ENCODE measurements around the gene MALT1. TPM values are rescaled to one million over a fixed set of nuclear protein-coding genes. Genes with fewer than 3 reads are reported as not detected.
A peak's percentile ranks its signal among the peaks of the same experiment; 100 is the strongest.

Gene MALT1
- total and polyA plus RNA-seq, 2 donors (not counting 1 experiment from before 2014, with no cell fraction given), result 42.4 to 81.2 TPM

DNA sequence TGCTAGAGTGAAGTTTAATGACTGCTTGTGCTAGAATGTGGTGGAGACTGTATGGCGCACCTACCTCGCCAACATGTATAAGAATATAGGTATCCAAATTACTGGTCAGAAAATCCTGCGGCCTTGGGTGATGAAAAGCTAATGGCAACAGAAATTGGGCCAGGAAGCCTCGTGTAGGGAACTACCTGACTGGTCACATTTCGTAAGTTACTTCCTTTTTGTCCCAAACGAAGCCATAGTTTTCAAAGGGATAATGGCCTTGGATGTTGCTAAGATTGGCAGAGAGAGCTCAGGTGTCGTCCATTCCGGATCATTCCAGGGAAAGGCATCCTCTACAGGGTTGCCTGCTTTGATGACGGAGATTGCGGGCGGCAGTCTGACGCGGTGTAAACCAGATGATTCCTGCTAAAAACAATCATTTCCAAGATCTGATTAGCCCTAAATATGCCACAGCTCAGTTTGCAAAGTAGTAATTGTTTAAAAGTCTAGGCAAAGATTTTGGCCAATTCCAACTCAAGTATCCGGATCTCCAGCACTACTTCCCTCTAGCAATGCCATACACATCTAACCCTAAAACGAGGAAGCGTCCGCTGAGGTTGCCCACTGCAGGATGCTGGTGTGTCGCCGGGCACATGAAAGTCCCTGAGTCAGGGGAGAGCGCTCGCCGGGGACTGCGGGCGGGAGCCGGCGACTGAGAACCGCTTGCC is 708 bp upstream of the MALT1 start:
- Histone ChIP-seq H3K9me3 (ENCODE audit: control extremely low read depth in 1 of 3, control insufficient read depth in 2 of 3, insufficient read depth in 1 of 3, low read length in 2 of 3) (no peaks in the 10 kb centered on the region), H4K20me1 (ENCODE audit: control insufficient read depth, insufficient read depth, low read length, poor library complexity, severe bottlenecking) (peaks cover 28% of the 10 kb centered on the region), H3K27ac (ENCODE audit: low read length in 2 of 2) (peak overlapping the region; percentile 71 to 73), H3K4me1 (ENCODE audit: control insufficient read depth in 2 of 2, insufficient read depth in 2 of 2, low read length in 2 of 2) (peaks cover 43 to 47% of the 10 kb centered on the region in 2 donors), H3K4me2 (replicated peaks; ENCODE audit: low read depth, low read length, poor library complexity, severe bottlenecking) (peak overlapping the region; percentile 86), H3K79me2 (ENCODE audit: control insufficient read depth, insufficient read depth, low read length) (peaks cover 68% of the 10 kb centered on the region), H3K9ac (ENCODE audit: low read length) (peak overlapping the region; percentile 81), H3K36me3 (replicated peaks in 1 of 2; ENCODE audit: control extremely low read depth in 1 of 2, control insufficient read depth in 1 of 2, extremely low read depth in 1 of 2, insufficient read depth in 2 of 2, low read length in 1 of 2) (peaks cover 7 to 21% of the 10 kb centered on the region in 2 experiments), H3K4me3 (ENCODE audit: control extremely low read depth in 1 of 5, extremely low read depth in 1 of 5, insufficient read depth in 1 of 5, low read depth in 2 of 5, low read length in 4 of 5) (peak overlapping the region; percentile 51 to 87 (median 54)), H3K27me3 (replicated peaks in 1 of 4; ENCODE audit: control extremely low read depth in 1 of 4, control insufficient read depth in 3 of 4, insufficient read depth in 4 of 4, low read length in 3 of 4) (no peaks in the 10 kb centered on the region), H2AFZ (ENCODE audit: insufficient read depth, low read depth, low read length, poor library complexity, severe bottlenecking) (peak overlapping the region; percentile 78)
- WGBS (ENCODE audit: insufficient coverage), result 4% methylated on average over 20 of the region's 27 CpGs
- Mint-ChIP-seq H3K27ac (peak overlapping the region; percentile 95), H3K27me3 (no peaks in the 10 kb centered on the region), H3K9me3 (ENCODE audit: insufficient read depth) (no peaks in the 10 kb centered on the region), H3K4me1 (peaks cover 61% of the 10 kb centered on the region), H3K4me3 (peak overlapping the region; percentile 97)
- ATAC-seq (ENCODE audit: low read depth), result no peak
- intact Hi-C loops (cut with micrococcal nuclease), result loop anchor here (1.0 to 5.0 kb wide), 7 partner anchors 12 to 689 kb away; partner anchors contain the start of gene LMAN1
- DNase-seq, result no peak
- CTCF ChIA-PET, result interaction anchor here (1.0 to 3.6 kb wide), 15 partner anchors 10 to 388 kb away, joined by 3 to 61 read pairs (median 8); no protein-coding TSS in a partner anchor
- POLR2A ChIA-PET, result interaction anchor here (0.8 to 3.6 kb wide), 10 partner anchors 8 to 137 kb away, joined by 3 to 33 read pairs (median 4); no protein-coding TSS in a partner anchor
- no peak for TF ChIP-seq EZH2 (IDR thresholded peaks at IDR 0.05; ENCODE audit: borderline replicate concordance, insufficient read depth, low read depth, low read length, poor library complexity, severe bottlenecking)

DNA sequence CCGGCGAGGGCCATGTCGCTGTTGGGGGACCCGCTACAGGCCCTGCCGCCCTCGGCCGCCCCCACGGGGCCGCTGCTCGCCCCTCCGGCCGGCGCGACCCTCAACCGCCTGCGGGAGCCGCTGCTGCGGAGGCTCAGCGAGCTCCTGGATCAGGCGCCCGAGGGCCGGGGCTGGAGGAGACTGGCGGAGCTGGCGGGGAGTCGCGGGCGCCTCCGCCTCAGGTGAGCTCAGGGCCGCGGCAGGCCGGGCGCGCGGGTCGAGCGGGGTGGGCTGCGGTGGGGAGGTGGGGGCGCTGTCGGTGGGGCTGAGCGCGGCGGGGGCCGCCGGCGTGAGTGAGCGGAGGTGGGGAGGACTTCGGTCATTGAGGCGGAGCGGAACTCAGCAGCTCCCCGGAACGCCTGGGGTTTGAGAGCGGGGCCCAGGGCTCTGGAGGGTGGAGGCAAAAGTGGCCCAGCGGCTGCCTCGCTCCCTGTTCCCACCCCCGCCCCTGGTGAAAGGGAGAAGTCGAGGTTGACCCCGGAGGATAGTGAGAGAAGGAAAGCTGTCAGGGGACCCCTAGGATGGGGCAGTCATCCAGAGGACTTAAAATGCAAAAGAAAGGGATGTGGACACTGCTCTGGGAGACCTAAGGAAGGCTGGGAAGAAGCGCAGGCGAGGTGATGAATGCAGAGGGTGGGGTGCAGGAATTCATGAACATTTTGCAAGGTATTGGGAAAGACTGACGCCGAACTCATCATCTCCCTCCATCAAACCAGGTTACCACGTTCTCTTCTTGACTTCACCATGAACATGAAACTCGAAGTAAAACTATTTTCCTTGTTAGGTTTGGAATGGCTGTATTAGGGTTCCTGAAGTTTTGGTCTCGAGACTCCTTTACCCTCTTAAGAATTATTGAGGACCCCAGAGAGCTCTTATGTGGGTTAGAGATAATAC is 633 bp downstream of the MALT1 start:
- Mint-ChIP-seq H3K27ac (peak overlapping the region; percentile 97), H3K4me3 (peak overlapping the region; percentile 96), H3K27me3 (no peaks in the 10 kb centered on the region), H3K4me1 (peaks cover 64% of the 10 kb centered on the region), H3K9me3 (ENCODE audit: insufficient read depth) (no peaks in the 10 kb centered on the region)
- peaks cover 38% of the 10 kb centered on the region for H4K20me1 ChIP-seq (ENCODE audit: control insufficient read depth, insufficient read depth, low read length, poor library complexity, severe bottlenecking)
- no peak for TF ChIP-seq EZH2 (IDR thresholded peaks at IDR 0.05; ENCODE audit: borderline replicate concordance, insufficient read depth, low read depth, low read length, poor library complexity, severe bottlenecking)
- TF ChIP-seq, protein P1, sequence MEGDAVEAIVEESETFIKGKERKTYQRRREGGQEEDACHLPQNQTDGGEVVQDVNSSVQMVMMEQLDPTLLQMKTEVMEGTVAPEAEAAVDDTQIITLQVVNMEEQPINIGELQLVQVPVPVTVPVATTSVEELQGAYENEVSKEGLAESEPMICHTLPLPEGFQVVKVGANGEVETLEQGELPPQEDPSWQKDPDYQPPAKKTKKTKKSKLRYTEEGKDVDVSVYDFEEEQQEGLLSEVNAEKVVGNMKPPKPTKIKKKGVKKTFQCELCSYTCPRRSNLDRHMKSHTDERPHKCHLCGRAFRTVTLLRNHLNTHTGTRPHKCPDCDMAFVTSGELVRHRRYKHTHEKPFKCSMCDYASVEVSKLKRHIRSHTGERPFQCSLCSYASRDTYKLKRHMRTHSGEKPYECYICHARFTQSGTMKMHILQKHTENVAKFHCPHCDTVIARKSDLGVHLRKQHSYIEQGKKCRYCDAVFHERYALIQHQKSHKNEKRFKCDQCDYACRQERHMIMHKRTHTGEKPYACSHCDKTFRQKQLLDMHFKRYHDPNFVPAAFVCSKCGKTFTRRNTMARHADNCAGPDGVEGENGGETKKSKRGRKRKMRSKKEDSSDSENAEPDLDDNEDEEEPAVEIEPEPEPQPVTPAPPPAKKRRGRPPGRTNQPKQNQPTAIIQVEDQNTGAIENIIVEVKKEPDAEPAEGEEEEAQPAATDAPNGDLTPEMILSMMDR (IDR thresholded peaks at IDR 0.05), result no peak
- H3K4me1 ChIP-seq (ENCODE audit: control insufficient read depth in 2 of 2, insufficient read depth in 2 of 2, low read length in 2 of 2), result peaks cover 49 to 51% of the 10 kb centered on the region in 2 donors
- ChIA-PET POLR2A (interaction anchor here (0.6 to 3.6 kb wide), 14 partner anchors 9 to 408 kb away, joined by 3 to 33 read pairs (median 4); no protein-coding TSS in a partner anchor), CTCF (interaction anchor here (0.7 to 3.6 kb wide), 21 partner anchors 8 to 387 kb away, joined by 3 to 61 read pairs (median 5); no protein-coding TSS in a partner anchor)
- peak overlapping the region; percentile 67 to 88 for H3K27ac ChIP-seq (ENCODE audit: low read length in 2 of 2)
- H3K4me2 ChIP-seq (replicated peaks; ENCODE audit: low read depth, low read length, poor library complexity, severe bottlenecking), result peak overlapping the region; percentile 86
- no peaks in the 10 kb centered on the region for H3K27me3 ChIP-seq (replicated peaks in 1 of 4; ENCODE audit: control extremely low read depth in 1 of 4, control insufficient read depth in 3 of 4, insufficient read depth in 4 of 4, low read length in 3 of 4)
- WGBS (ENCODE audit: insufficient coverage), result under 1% methylated on average over 57 of the region's 64 CpGs
- ATAC-seq (ENCODE audit: low read depth) (peak; percentile 25), DNase-seq (no peak)
- H2AFZ ChIP-seq (ENCODE audit: insufficient read depth, low read depth, low read length, poor library complexity, severe bottlenecking), result peak overlapping the region; percentile 78
- H3K9ac ChIP-seq (ENCODE audit: low read length), result peak overlapping the region; percentile 81
- H3K4me3 ChIP-seq (ENCODE audit: control extremely low read depth in 1 of 5, extremely low read depth in 1 of 5, insufficient read depth in 1 of 5, low read depth in 2 of 5, low read length in 4 of 5), result peak overlapping the region; percentile 84 to 92 (median 87)
- intact Hi-C loops (cut with micrococcal nuclease), result loop anchor here (1.0 to 5.0 kb wide), 8 partner anchors 14 to 687 kb away; partner anchors contain the start of gene LMAN1
- H3K9me3 ChIP-seq (ENCODE audit: control extremely low read depth in 1 of 3, control insufficient read depth in 2 of 3, insufficient read depth in 1 of 3, low read length in 2 of 3), result no peaks in the 10 kb centered on the region
- peaks cover 7 to 28% of the 10 kb centered on the region in 2 experiments for H3K36me3 ChIP-seq (replicated peaks in 1 of 2; ENCODE audit: control extremely low read depth in 1 of 2, control insufficient read depth in 1 of 2, extremely low read depth in 1 of 2, insufficient read depth in 2 of 2, low read length in 1 of 2)
- H3K79me2 ChIP-seq (ENCODE audit: control insufficient read depth, insufficient read depth, low read length), result peaks cover 73% of the 10 kb centered on the region

All from B cell (primary cell).